A549 (cell line): ENCODE results near the gene KATNAL1.

Experiments
- BHLHE40 ChIP-seq: IDR thresholded peaks from 2 replicates; pipeline ENCODE4 v1.6.1; 2012; ENCODE audit warnings: low read depth, low read length, inconsistent platforms
- CEBPB ChIP-seq, 2 experiments: fragments of >200 bp in 1 of 2; sonication (Bioruptor Twin) in 1 of 2; formaldehyde crosslinking in 1 of 2; IDR thresholded peaks; 2 replicates each; pipeline ENCODE4 v1.6.1; 2012 to 2016
- EP300 ChIP-seq, 2 experiments: fragments of >200 bp; sonication (Bioruptor Twin); formaldehyde crosslinking; IDR thresholded peaks; 2 replicates in 1 of 2; 3 replicates in 1 of 2; pipeline ENCODE4 v1.6.1; 2016 to 2017
- JUN ChIP-seq, 2 experiments: fragments of >200 bp; sonication (Bioruptor Twin); formaldehyde crosslinking; IDR thresholded peaks; 2 replicates in 1 of 2; 3 replicates in 1 of 2; pipeline ENCODE4 v1.6.1; 2016 to 2017
- PHF8 ChIP-seq: fragments of 200-600 bp; sonication (generic); IDR thresholded peaks from 2 replicates; pipeline ENCODE4 v1.6.1; 2016; ENCODE audit warnings: low read depth, mild to moderate bottlenecking, antibody characterized with exemption, moderate library complexity, borderline replicate concordance
- POLR2A ChIP-seq: IDR thresholded peaks from 2 replicates; pipeline ENCODE4 v1.6.1; 2012; ENCODE audit warnings: mild to moderate bottlenecking, low read length
- SMC3 ChIP-seq: fragments of >200 bp; sonication (Bioruptor Twin); formaldehyde crosslinking; IDR thresholded peaks from 3 replicates; pipeline ENCODE4 v1.6.1; 2018; ENCODE audit warnings: inconsistent platforms
- ZNF302 ChIP-seq: fragments of 250-450 bp; sonication (Bioruptor Pico); IDR thresholded peaks from 2 replicates; pipeline ENCODE4 v1.9.0; 2021; ENCODE audit warnings: inconsistent platforms, mild to moderate bottlenecking, moderate library complexity
- TF ChIP-seq, protein P1 (sequence below): IDR thresholded peaks from 2 replicates; pipeline ENCODE4 v1.6.1; 2012
- TF ChIP-seq, protein P2 (sequence below): fragments of >200 bp; sonication (Bioruptor Twin); formaldehyde crosslinking; IDR thresholded peaks from 3 replicates; pipeline ENCODE4 v1.5.1; 2016
- TF ChIP-seq, protein P3 (sequence below): fragments of 150-350 bp; IDR thresholded peaks from 2 replicates; pipeline ENCODE4 v1.6.1; 2014; ENCODE audit warnings: low read depth, mild to moderate bottlenecking, low read length
- TF ChIP-seq, protein P4 (sequence below): fragments of 200-600 bp; sonication (generic); IDR thresholded peaks from 2 replicates; pipeline ENCODE4 v1.6.1; 2016; ENCODE audit warnings: antibody characterized with exemption, mild to moderate bottlenecking, moderate library complexity

DNA sequence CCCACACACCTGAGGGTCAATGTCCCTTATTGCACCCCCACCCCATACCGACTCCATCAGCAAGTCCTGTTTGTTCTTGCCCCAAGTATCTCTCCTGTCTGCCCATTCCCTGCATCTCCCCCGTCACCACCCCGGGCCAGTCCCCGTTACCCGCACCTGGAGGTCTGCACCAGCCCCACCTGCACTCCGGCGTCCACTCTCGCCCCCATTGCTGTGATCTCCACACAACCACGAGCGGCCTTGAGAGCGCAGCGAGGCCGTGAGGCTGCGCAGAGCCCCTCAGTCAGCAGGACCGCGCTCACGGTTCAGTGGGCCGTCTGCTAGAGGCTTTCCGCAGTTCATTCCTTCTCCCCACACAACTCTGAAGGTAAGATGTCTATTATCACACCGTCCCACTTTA lies 152.8 kb downstream of the KATNAL1 start:
- TF ChIP-seq PHF8 (no peak), POLR2A (no peak), SMC3 (no peak), ZNF302 (CRISPR knock-in tag) (no peak), JUN (IDR thresholded peaks at IDR 0.05) (no peak), BHLHE40 (no peak), EP300 (IDR thresholded peaks at IDR 0.05) (no peak), CEBPB (IDR thresholded peaks at IDR 0.05) (no peak)
- TF ChIP-seq, protein P1, sequence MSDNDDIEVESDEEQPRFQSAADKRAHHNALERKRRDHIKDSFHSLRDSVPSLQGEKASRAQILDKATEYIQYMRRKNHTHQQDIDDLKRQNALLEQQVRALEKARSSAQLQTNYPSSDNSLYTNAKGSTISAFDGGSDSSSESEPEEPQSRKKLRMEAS = no peak
- TF ChIP-seq, protein P2, sequence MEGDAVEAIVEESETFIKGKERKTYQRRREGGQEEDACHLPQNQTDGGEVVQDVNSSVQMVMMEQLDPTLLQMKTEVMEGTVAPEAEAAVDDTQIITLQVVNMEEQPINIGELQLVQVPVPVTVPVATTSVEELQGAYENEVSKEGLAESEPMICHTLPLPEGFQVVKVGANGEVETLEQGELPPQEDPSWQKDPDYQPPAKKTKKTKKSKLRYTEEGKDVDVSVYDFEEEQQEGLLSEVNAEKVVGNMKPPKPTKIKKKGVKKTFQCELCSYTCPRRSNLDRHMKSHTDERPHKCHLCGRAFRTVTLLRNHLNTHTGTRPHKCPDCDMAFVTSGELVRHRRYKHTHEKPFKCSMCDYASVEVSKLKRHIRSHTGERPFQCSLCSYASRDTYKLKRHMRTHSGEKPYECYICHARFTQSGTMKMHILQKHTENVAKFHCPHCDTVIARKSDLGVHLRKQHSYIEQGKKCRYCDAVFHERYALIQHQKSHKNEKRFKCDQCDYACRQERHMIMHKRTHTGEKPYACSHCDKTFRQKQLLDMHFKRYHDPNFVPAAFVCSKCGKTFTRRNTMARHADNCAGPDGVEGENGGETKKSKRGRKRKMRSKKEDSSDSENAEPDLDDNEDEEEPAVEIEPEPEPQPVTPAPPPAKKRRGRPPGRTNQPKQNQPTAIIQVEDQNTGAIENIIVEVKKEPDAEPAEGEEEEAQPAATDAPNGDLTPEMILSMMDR = no peak
- TF ChIP-seq, protein P3, sequence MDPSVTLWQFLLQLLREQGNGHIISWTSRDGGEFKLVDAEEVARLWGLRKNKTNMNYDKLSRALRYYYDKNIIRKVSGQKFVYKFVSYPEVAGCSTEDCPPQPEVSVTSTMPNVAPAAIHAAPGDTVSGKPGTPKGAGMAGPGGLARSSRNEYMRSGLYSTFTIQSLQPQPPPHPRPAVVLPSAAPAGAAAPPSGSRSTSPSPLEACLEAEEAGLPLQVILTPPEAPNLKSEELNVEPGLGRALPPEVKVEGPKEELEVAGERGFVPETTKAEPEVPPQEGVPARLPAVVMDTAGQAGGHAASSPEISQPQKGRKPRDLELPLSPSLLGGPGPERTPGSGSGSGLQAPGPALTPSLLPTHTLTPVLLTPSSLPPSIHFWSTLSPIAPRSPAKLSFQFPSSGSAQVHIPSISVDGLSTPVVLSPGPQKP = no peak
- TF ChIP-seq, protein P4, sequence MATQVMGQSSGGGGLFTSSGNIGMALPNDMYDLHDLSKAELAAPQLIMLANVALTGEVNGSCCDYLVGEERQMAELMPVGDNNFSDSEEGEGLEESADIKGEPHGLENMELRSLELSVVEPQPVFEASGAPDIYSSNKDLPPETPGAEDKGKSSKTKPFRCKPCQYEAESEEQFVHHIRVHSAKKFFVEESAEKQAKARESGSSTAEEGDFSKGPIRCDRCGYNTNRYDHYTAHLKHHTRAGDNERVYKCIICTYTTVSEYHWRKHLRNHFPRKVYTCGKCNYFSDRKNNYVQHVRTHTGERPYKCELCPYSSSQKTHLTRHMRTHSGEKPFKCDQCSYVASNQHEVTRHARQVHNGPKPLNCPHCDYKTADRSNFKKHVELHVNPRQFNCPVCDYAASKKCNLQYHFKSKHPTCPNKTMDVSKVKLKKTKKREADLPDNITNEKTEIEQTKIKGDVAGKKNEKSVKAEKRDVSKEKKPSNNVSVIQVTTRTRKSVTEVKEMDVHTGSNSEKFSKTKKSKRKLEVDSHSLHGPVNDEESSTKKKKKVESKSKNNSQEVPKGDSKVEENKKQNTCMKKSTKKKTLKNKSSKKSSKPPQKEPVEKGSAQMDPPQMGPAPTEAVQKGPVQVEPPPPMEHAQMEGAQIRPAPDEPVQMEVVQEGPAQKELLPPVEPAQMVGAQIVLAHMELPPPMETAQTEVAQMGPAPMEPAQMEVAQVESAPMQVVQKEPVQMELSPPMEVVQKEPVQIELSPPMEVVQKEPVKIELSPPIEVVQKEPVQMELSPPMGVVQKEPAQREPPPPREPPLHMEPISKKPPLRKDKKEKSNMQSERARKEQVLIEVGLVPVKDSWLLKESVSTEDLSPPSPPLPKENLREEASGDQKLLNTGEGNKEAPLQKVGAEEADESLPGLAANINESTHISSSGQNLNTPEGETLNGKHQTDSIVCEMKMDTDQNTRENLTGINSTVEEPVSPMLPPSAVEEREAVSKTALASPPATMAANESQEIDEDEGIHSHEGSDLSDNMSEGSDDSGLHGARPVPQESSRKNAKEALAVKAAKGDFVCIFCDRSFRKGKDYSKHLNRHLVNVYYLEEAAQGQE = no peak
